ENCODE data around the gene PURA.

Gene PURA

DNA sequence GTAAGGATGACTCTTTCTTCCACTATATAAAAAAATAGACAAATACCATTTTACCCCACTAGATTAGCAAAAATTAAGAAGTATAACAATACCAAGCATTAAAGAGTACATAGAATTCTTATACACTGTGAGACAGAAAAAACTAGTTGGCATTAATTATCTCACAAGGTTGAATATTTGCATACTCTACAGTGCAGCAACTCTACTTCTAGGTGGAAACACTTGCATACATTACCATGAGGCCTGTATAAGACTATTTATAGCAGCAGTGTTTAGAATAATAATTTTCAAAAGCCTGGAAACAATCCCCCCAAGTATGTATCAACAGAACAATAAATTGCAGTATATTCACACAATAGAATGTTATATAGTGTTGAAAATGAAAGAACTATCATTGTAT is 19.0 kb upstream of the PURA start:
- Histone ChIP-seq H3K27me3 (ENCODE audit: insufficient read depth, low read length, poor library complexity) (no peaks in the 10 kb centered on the region), H3K4ac (ENCODE audit: low read depth, low read length) (no peak overlapping the region), H4K5ac (ENCODE audit: low read length) (no peak overlapping the region), H3K79me1 (ENCODE audit: low read length) (no peaks in the 10 kb centered on the region), H3K23ac (ENCODE audit: low read length) (no peak overlapping the region), H3K79me2 (ENCODE audit: control insufficient read depth, insufficient read depth, low read length) (no peaks in the 10 kb centered on the region), H3K4me1 (ENCODE audit: control insufficient read depth, low read depth, low read length) (no peaks in the 10 kb centered on the region), H2BK15ac (replicated peaks; ENCODE audit: low read depth) (no peak overlapping the region), H3K36me3 (ENCODE audit: control insufficient read depth, insufficient read depth, low read length) (no peaks in the 10 kb centered on the region), H2BK5ac (ENCODE audit: low read length) (no peak overlapping the region), H4K8ac (ENCODE audit: low read depth, low read length) (no peak overlapping the region), H3K56ac (ENCODE audit: low read length) (no peak overlapping the region), H3K27ac (ENCODE audit: low read depth, low read length) (no peak overlapping the region), H3K4me2 (ENCODE audit: low read length) (no peak overlapping the region), H3K4me3 (ENCODE audit: low read length) (no peak overlapping the region), H3K18ac (ENCODE audit: low read length) (no peak overlapping the region), H2AK5ac (ENCODE audit: low read length) (no peak overlapping the region), H3K9ac (ENCODE audit: low read length) (no peak overlapping the region), H2BK120ac (ENCODE audit: low read depth, low read length) (no peak overlapping the region)
- DNase-seq = no peak

DNA sequence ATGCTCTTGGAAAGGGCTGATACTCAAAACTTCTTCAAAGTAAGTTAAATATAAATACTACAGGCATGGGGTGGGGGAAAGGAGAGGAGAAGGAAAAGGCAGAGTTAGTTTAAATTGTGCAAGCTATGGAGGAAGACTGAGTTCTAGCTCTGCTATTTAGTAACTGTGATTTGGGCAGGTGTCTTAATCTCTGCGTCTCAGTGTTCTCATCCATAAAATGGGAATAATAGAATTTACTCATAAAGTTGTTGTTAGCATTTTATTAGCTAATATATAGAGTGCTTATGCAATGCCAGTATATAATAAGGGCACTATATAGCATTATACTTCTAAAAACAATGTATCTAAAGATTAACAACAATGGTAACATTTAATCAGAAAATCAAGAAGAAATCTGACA is 12.7 kb upstream of the PURA start:
- Histone ChIP-seq H3K27ac (ENCODE audit: low read depth, low read length) (no peak overlapping the region), H4K5ac (ENCODE audit: low read length) (no peak overlapping the region), H3K23ac (ENCODE audit: low read length) (no peak overlapping the region), H3K4me3 (ENCODE audit: low read length) (no peak overlapping the region), H2BK5ac (ENCODE audit: low read length) (no peak overlapping the region), H4K8ac (ENCODE audit: low read depth, low read length) (no peak overlapping the region), H3K18ac (ENCODE audit: low read length) (no peak overlapping the region), H3K9ac (ENCODE audit: low read length) (no peak overlapping the region), H3K79me1 (ENCODE audit: low read length) (no peaks in the 10 kb centered on the region), H3K56ac (ENCODE audit: low read length) (no peak overlapping the region), H3K36me3 (ENCODE audit: control insufficient read depth, insufficient read depth, low read length) (no peaks in the 10 kb centered on the region), H3K4me2 (ENCODE audit: low read length) (no peak overlapping the region), H2AK5ac (ENCODE audit: low read length) (no peak overlapping the region), H2BK120ac (ENCODE audit: low read depth, low read length) (no peak overlapping the region), H3K4me1 (ENCODE audit: control insufficient read depth, low read depth, low read length) (no peaks in the 10 kb centered on the region), H3K79me2 (ENCODE audit: control insufficient read depth, insufficient read depth, low read length) (no peaks in the 10 kb centered on the region), H3K4ac (ENCODE audit: low read depth, low read length) (no peak overlapping the region), H2BK15ac (replicated peaks; ENCODE audit: low read depth) (no peak overlapping the region), H3K27me3 (ENCODE audit: insufficient read depth, low read length, poor library complexity) (peaks cover 4% of the 10 kb centered on the region)
- WGBS (ENCODE audit: extremely low coverage, insufficient coverage, low lambda C conversion rate) = no CpG with 5 or more reads among the region's 1 CpG
- DNase-seq = no peak

DNA sequence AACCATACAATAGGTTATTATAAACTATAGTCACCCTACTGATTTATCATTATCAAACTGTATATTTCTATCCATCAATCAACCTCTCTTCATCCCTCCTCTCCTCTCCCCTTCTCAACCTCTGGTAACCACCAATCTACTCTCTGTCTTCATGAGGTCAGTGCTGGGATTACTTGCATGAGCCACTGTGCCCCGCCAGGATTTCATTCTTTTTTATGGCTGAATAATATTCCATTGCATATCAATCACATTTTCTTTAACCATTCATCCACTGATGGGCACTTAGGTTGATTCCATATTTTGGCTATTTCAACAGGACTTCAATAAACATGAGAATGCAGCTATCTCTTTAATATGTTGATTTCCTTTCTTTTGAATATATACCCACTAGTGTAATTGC is 10.8 kb upstream of the PURA start:
- Histone ChIP-seq H2AK5ac (ENCODE audit: low read length) (no peak overlapping the region), H3K27ac (ENCODE audit: low read depth, low read length) (no peak overlapping the region), H4K5ac (ENCODE audit: low read length) (no peak overlapping the region), H2BK5ac (ENCODE audit: low read length) (no peak overlapping the region), H3K4me3 (ENCODE audit: low read length) (no peak overlapping the region), H3K79me1 (ENCODE audit: low read length) (no peaks in the 10 kb centered on the region), H3K18ac (ENCODE audit: low read length) (no peak overlapping the region), H3K9ac (ENCODE audit: low read length) (no peak overlapping the region), H3K56ac (ENCODE audit: low read length) (no peak overlapping the region), H3K27me3 (ENCODE audit: insufficient read depth, low read length, poor library complexity) (peaks cover 5% of the 10 kb centered on the region), H4K8ac (ENCODE audit: low read depth, low read length) (no peak overlapping the region), H3K79me2 (ENCODE audit: control insufficient read depth, insufficient read depth, low read length) (no peaks in the 10 kb centered on the region), H3K36me3 (ENCODE audit: control insufficient read depth, insufficient read depth, low read length) (no peaks in the 10 kb centered on the region), H3K4me2 (ENCODE audit: low read length) (no peak overlapping the region), H2BK15ac (replicated peaks; ENCODE audit: low read depth) (no peak overlapping the region), H3K4me1 (ENCODE audit: control insufficient read depth, low read depth, low read length) (peaks cover 4% of the 10 kb centered on the region), H3K23ac (ENCODE audit: low read length) (no peak overlapping the region), H2BK120ac (ENCODE audit: low read depth, low read length) (no peak overlapping the region), H3K4ac (ENCODE audit: low read depth, low read length) (no peak overlapping the region)
- DNase-seq = no peak
- WGBS (ENCODE audit: extremely low coverage, insufficient coverage, low lambda C conversion rate) = no CpG with 5 or more reads among the region's 1 CpG

DNA sequence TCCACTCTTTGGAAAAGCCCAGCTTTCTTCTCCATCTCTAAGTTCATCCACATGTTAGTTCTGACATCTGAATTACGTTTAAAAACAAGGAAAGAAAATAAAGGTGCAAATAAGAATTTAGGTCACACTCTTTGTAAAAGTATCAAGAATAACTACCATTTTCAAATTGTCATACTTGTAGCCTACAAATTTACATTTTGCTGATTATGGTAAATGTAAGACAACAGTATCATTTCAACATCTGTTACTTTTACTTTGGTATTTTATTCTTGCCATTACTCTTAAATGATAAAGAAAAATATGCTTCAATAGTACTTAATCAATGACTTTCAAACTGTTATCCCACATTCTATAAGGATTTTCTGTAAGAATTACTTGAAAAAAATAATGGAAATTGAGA is 9.8 kb upstream of the PURA start:
- Histone ChIP-seq H3K79me2 (ENCODE audit: control insufficient read depth, insufficient read depth, low read length) (no peaks in the 10 kb centered on the region), H3K56ac (ENCODE audit: low read length) (no peak overlapping the region), H3K27me3 (ENCODE audit: insufficient read depth, low read length, poor library complexity) (peaks cover 10% of the 10 kb centered on the region)

DNA sequence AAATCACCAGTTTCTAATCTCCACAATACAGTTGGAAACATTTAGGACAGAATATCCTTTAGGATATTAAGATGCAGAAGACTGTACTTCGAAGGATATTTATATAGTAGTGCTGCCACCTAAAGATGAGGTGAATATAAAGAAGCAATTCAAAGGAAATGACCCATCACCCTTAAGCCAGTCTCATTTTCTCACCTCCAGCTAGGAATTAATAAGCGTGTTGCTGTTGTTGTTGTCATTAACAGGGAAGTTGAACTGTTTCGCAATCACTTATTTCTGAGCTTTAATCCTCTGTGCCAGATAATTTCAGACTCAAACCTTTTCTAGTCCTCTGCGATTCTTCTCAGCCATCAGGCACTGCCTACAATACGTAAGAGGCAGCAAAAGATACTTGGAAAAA is 7.8 kb upstream of the PURA start:
- no peak for DNase-seq
- no peak overlapping the region for H3K18ac ChIP-seq (ENCODE audit: low read length)
- no peak overlapping the region for H3K56ac ChIP-seq (ENCODE audit: low read length)
- no peak overlapping the region for H2BK15ac ChIP-seq (replicated peaks; ENCODE audit: low read depth)
- H3K4ac ChIP-seq (ENCODE audit: low read depth, low read length) = no peak overlapping the region
- H3K4me1 ChIP-seq (ENCODE audit: control insufficient read depth, low read depth, low read length) = peaks cover 4% of the 10 kb centered on the region
- no peak overlapping the region for H4K8ac ChIP-seq (ENCODE audit: low read depth, low read length)
- H3K36me3 ChIP-seq (ENCODE audit: control insufficient read depth, insufficient read depth, low read length) = no peaks in the 10 kb centered on the region
- no peak overlapping the region for H4K5ac ChIP-seq (ENCODE audit: low read length)
- no peak overlapping the region for H2BK120ac ChIP-seq (ENCODE audit: low read depth, low read length)
- H3K27me3 ChIP-seq (ENCODE audit: insufficient read depth, low read length, poor library complexity) = peaks cover 15% of the 10 kb centered on the region
- no CpG with 5 or more reads among the region's 5 CpGs for WGBS (ENCODE audit: extremely low coverage, insufficient coverage, low lambda C conversion rate)
- no peak overlapping the region for H2BK5ac ChIP-seq (ENCODE audit: low read length)
- H3K27ac ChIP-seq (ENCODE audit: low read depth, low read length) = no peak overlapping the region
- no peaks in the 10 kb centered on the region for H3K79me1 ChIP-seq (ENCODE audit: low read length)
- H3K4me3 ChIP-seq (ENCODE audit: low read length) = no peak overlapping the region
- H3K23ac ChIP-seq (ENCODE audit: low read length) = no peak overlapping the region
- H2AK5ac ChIP-seq (ENCODE audit: low read length) = no peak overlapping the region
- no peak overlapping the region for H3K4me2 ChIP-seq (ENCODE audit: low read length)
- H3K79me2 ChIP-seq (ENCODE audit: control insufficient read depth, insufficient read depth, low read length) = no peaks in the 10 kb centered on the region
- no peak overlapping the region for H3K9ac ChIP-seq (ENCODE audit: low read length)

More for the DNA sequence above, 9.8 kb upstream of the PURA start:
- Histone ChIP-seq H3K4ac (ENCODE audit: low read depth, low read length) (no peak overlapping the region), H3K4me2 (ENCODE audit: low read length) (no peak overlapping the region), H2AK5ac (ENCODE audit: low read length) (no peak overlapping the region), H3K18ac (ENCODE audit: low read length) (no peak overlapping the region), H3K79me1 (ENCODE audit: low read length) (no peaks in the 10 kb centered on the region), H4K8ac (ENCODE audit: low read depth, low read length) (no peak overlapping the region), H2BK5ac (ENCODE audit: low read length) (no peak overlapping the region), H3K36me3 (ENCODE audit: control insufficient read depth, insufficient read depth, low read length) (no peaks in the 10 kb centered on the region), H2BK120ac (ENCODE audit: low read depth, low read length) (no peak overlapping the region), H3K4me3 (ENCODE audit: low read length) (no peak overlapping the region), H3K23ac (ENCODE audit: low read length) (no peak overlapping the region), H2BK15ac (replicated peaks; ENCODE audit: low read depth) (no peak overlapping the region), H3K27ac (ENCODE audit: low read depth, low read length) (no peak overlapping the region), H3K4me1 (ENCODE audit: control insufficient read depth, low read depth, low read length) (peaks cover 4% of the 10 kb centered on the region), H3K9ac (ENCODE audit: low read length) (no peak overlapping the region), H4K5ac (ENCODE audit: low read length) (no peak overlapping the region)
- WGBS (ENCODE audit: extremely low coverage, insufficient coverage, low lambda C conversion rate) = no CpG with 5 or more reads among the region's 1 CpG
- no peak for DNase-seq

DNA sequence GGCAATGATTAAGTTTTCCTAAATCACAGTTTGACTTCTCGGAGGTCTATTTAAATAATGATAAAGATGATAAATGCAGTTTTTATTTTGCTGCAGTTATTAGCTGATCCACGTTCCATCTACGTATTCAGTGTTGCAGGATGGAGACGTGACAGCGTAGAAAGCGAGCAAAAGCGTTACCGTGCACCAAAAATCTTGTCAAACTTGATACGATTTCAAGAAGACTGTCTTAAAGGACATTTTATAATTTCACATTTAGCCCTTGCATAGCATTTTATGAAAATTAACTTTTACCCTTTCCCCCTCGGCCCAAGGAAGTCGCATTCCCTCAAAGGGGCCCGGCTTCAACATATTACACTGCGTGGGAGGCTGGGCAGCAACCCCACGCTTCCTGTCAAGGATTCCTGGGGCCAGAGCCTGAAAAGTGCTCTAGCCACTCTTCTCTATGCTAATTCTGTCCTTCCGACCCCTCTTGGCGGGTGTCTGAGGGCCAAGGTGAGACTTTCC is 7.1 kb upstream of the PURA start:
- Histone ChIP-seq H2BK120ac (ENCODE audit: low read depth, low read length) (no peak overlapping the region), H3K56ac (ENCODE audit: low read length) (peak overlapping the region; percentile 93), H3K27me3 (ENCODE audit: insufficient read depth, low read length, poor library complexity) (peaks cover 21% of the 10 kb centered on the region), H3K79me2 (ENCODE audit: control insufficient read depth, insufficient read depth, low read length) (no peaks in the 10 kb centered on the region), H4K8ac (ENCODE audit: low read depth, low read length) (peak overlapping the region; percentile 59), H2BK15ac (replicated peaks; ENCODE audit: low read depth) (no peak overlapping the region), H2AK5ac (ENCODE audit: low read length) (no peak overlapping the region), H3K4me2 (ENCODE audit: low read length) (peak overlapping the region; percentile 39), H3K4me1 (ENCODE audit: control insufficient read depth, low read depth, low read length) (peaks cover 4% of the 10 kb centered on the region), H3K18ac (ENCODE audit: low read length) (peak overlapping the region; percentile 73), H2BK5ac (ENCODE audit: low read length) (no peak overlapping the region), H3K36me3 (ENCODE audit: control insufficient read depth, insufficient read depth, low read length) (no peaks in the 10 kb centered on the region), H3K27ac (ENCODE audit: low read depth, low read length) (peak overlapping the region; percentile 41), H3K79me1 (ENCODE audit: low read length) (no peaks in the 10 kb centered on the region), H3K4ac (ENCODE audit: low read depth, low read length) (no peak overlapping the region), H3K9ac (ENCODE audit: low read length) (peak overlapping the region; percentile 81), H3K4me3 (ENCODE audit: low read length) (peak overlapping the region; percentile 54), H3K23ac (ENCODE audit: low read length) (no peak overlapping the region), H4K5ac (ENCODE audit: low read length) (no peak overlapping the region)
- no CpG with 5 or more reads among the region's 16 CpGs for WGBS (ENCODE audit: extremely low coverage, insufficient coverage, low lambda C conversion rate)
- no peak for DNase-seq

Data from mesendoderm (in vitro differentiated cells).